ENCODE data around the gene PTPRG.

Gene PTPRG

DNA sequence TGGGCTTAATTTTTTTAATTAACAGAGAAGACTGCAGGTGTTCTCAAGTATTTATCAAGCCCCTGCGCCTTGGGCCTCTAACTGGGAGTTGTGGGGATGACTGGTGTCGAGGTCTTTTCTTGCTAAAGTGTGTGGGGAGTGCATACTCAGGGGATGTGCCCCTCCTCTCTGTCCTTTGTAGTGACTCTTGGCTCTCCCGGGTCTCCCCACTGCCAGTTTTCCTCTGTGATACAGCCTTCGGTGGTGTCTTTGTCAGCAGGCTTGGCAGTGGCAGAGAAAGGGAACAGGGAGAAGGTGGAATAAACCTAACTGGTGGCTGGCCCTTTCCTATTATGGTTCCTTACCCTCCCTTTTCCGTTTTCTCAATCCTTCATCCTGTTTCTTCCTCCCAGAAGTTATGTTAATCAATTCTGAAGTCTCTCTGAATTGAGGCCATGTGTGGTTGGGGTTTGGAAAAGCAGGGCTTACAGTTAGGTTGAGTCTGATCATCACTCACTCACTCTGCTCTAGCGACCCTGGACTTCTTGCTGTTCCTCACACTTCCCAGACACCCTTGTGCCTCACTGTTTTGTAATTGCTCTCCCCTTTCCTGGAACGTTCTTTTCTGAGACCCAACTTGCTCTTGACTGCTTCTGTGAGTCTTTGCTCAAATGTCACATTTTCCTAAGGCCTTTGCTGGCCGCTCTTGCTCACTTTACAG, 158.1 kb downstream of the PTPRG start:
- no peak overlapping the region for H3K27ac ChIP-seq (ENCODE audit: low read depth, low read length)
- no peaks in the 10 kb centered on the region for H3K79me2 ChIP-seq (ENCODE audit: control insufficient read depth, low read length)
- H4K20me1 ChIP-seq (ENCODE audit: control insufficient read depth, insufficient read depth, low read depth, low read length): no peaks in the 10 kb centered on the region
- H3K9me2 ChIP-seq (replicated peaks; ENCODE audit: control insufficient read depth, low read length): no peaks in the 10 kb centered on the region
- no peaks in the 10 kb centered on the region; the same call in 1 of the 2 replicates for H3K27me3 ChIP-seq (ENCODE audit: control insufficient read depth, low read length)
- no peak overlapping the region for H3K4me3 ChIP-seq (ENCODE audit: low read length)
- H3K36me3 ChIP-seq (ENCODE audit: control insufficient read depth, low read length): no peaks in the 10 kb centered on the region
- no peaks in the 10 kb centered on the region for H3K9me3 ChIP-seq (ENCODE audit: control insufficient read depth, insufficient read depth, low read length)
- TF ChIP-seq, protein P1, sequence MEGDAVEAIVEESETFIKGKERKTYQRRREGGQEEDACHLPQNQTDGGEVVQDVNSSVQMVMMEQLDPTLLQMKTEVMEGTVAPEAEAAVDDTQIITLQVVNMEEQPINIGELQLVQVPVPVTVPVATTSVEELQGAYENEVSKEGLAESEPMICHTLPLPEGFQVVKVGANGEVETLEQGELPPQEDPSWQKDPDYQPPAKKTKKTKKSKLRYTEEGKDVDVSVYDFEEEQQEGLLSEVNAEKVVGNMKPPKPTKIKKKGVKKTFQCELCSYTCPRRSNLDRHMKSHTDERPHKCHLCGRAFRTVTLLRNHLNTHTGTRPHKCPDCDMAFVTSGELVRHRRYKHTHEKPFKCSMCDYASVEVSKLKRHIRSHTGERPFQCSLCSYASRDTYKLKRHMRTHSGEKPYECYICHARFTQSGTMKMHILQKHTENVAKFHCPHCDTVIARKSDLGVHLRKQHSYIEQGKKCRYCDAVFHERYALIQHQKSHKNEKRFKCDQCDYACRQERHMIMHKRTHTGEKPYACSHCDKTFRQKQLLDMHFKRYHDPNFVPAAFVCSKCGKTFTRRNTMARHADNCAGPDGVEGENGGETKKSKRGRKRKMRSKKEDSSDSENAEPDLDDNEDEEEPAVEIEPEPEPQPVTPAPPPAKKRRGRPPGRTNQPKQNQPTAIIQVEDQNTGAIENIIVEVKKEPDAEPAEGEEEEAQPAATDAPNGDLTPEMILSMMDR (IDR thresholded peaks at IDR 0.05; ENCODE audit: low read depth, low read length, poor library complexity, severe bottlenecking): no peak
- no peak for TF ChIP-seq EZH2phosphoT487 (IDR thresholded peaks at IDR 0.05; ENCODE audit: borderline replicate concordance, low read length)
- H3F3A ChIP-seq (ENCODE audit: control insufficient read depth, insufficient read depth): no peaks in the 10 kb centered on the region
- no peak overlapping the region for H3K4me2 ChIP-seq (ENCODE audit: low read length)
- no peaks in the 10 kb centered on the region for H3K4me1 ChIP-seq (ENCODE audit: control insufficient read depth, low read length)

DNA sequence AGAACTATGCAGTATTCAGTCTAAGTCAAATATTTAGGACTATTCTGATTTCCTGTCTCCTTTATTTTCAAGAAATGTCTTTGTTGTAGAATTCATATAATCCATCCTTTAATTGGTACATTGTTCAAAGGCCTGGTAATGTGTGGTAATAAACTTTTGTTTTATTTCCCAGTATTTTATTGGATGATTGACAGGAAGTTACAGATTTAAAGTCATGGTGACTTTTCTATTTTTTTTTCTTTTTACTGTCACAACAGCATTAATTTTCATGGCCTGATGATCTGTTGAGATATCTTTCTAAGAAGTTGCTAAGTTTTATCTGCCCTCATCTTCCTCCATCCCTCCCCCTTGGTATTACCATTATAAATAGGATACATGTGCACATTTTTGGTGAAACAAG, 161.7 kb downstream of the PTPRG start:
- H3K79me2 ChIP-seq (ENCODE audit: control insufficient read depth, low read length): no peaks in the 10 kb centered on the region
- H3K4me3 ChIP-seq (ENCODE audit: low read length): no peak overlapping the region

DNA sequence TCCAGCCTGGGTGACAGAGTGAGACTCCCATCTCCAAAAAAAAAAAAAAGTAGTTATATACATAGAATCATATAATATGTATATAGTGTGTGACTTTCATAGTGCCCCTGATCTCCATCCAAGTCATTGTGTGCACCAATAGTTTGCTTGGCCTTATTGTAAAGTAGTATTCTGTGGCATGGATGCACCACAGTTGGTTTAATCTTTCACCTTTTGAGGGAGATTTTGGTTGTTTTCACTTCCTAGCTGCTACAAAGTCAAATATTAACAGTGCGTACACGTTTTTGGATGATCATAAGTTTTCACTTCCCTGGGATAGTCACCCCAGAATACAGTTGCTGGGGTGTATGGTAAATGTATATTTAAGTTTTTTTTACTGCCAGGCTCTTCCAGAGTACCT, 162.8 kb downstream of the PTPRG start:
- Histone ChIP-seq H3K79me2 (ENCODE audit: control insufficient read depth, low read length) (no peaks in the 10 kb centered on the region), H3K36me3 (ENCODE audit: control insufficient read depth, low read length) (no peaks in the 10 kb centered on the region), H3K9me2 (replicated peaks; ENCODE audit: control insufficient read depth, low read length) (no peaks in the 10 kb centered on the region), H3K27ac (ENCODE audit: low read depth, low read length) (no peak overlapping the region), H3F3A (ENCODE audit: control insufficient read depth, insufficient read depth) (no peaks in the 10 kb centered on the region), H3K27me3 (ENCODE audit: control insufficient read depth, low read length) (no peaks in the 10 kb centered on the region; the same call in 1 of the 2 replicates), H3K4me1 (ENCODE audit: control insufficient read depth, low read length) (no peaks in the 10 kb centered on the region), H3K4me3 (ENCODE audit: low read length) (no peak overlapping the region), H3K9me3 (ENCODE audit: control insufficient read depth, insufficient read depth, low read length) (no peaks in the 10 kb centered on the region), H4K20me1 (ENCODE audit: control insufficient read depth, insufficient read depth, low read depth, low read length) (no peaks in the 10 kb centered on the region), H3K4me2 (ENCODE audit: low read length) (no peak overlapping the region)
- TF ChIP-seq, protein P1 (IDR thresholded peaks at IDR 0.05; ENCODE audit: low read depth, low read length, poor library complexity, severe bottlenecking): no peak
- no peak for TF ChIP-seq EZH2phosphoT487 (IDR thresholded peaks at IDR 0.05; ENCODE audit: borderline replicate concordance, low read length)

More for the DNA sequence above, 161.7 kb downstream of the PTPRG start:
- no peaks in the 10 kb centered on the region for H4K20me1 ChIP-seq (ENCODE audit: control insufficient read depth, insufficient read depth, low read depth, low read length)
- H3K27me3 ChIP-seq (ENCODE audit: control insufficient read depth, low read length): no peaks in the 10 kb centered on the region; the same call in 1 of the 2 replicates
- TF ChIP-seq EZH2phosphoT487 (IDR thresholded peaks at IDR 0.05; ENCODE audit: borderline replicate concordance, low read length): no peak
- no peaks in the 10 kb centered on the region for H3K9me3 ChIP-seq (ENCODE audit: control insufficient read depth, insufficient read depth, low read length)
- no peak overlapping the region for H3K27ac ChIP-seq (ENCODE audit: low read depth, low read length)
- H3F3A ChIP-seq (ENCODE audit: control insufficient read depth, insufficient read depth): no peaks in the 10 kb centered on the region
- H3K4me2 ChIP-seq (ENCODE audit: low read length): no peak overlapping the region
- H3K36me3 ChIP-seq (ENCODE audit: control insufficient read depth, low read length): no peaks in the 10 kb centered on the region
- no peaks in the 10 kb centered on the region for H3K9me2 ChIP-seq (replicated peaks; ENCODE audit: control insufficient read depth, low read length)
- no peaks in the 10 kb centered on the region for H3K4me1 ChIP-seq (ENCODE audit: control insufficient read depth, low read length)

DNA sequence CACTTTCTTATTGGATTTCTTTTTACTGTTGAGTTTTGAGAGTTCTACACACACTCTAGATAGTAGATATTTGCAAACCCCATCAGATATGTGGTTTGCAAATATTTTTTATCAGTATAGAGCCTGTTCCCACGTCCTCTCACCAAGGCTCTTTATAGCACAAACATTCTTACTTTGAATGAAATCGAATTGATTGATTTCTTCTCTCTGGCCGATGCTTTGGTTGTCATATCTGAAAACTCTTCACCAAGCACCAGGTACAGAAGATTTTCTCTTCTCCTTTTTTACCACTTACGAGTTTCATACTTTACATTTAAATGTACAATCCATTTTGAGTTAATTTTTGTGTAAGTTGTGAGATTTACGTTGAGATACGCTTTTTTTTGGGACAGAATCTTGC, 163.4 kb downstream of the PTPRG start:
- H3K79me2 ChIP-seq (ENCODE audit: control insufficient read depth, low read length): no peaks in the 10 kb centered on the region

More for the DNA sequence above, 163.4 kb downstream of the PTPRG start:
- Histone ChIP-seq H3K9me2 (replicated peaks; ENCODE audit: control insufficient read depth, low read length) (no peaks in the 10 kb centered on the region), H3K4me2 (ENCODE audit: low read length) (no peak overlapping the region), H3K36me3 (ENCODE audit: control insufficient read depth, low read length) (no peaks in the 10 kb centered on the region), H3K9me3 (ENCODE audit: control insufficient read depth, insufficient read depth, low read length) (no peaks in the 10 kb centered on the region), H3K4me1 (ENCODE audit: control insufficient read depth, low read length) (no peaks in the 10 kb centered on the region), H4K20me1 (ENCODE audit: control insufficient read depth, insufficient read depth, low read depth, low read length) (no peaks in the 10 kb centered on the region), H3K4me3 (ENCODE audit: low read length) (no peak overlapping the region), H3K27me3 (ENCODE audit: control insufficient read depth, low read length) (no peaks in the 10 kb centered on the region), H3K27ac (ENCODE audit: low read depth, low read length) (no peak overlapping the region), H3F3A (ENCODE audit: control insufficient read depth, insufficient read depth) (no peaks in the 10 kb centered on the region)
- TF ChIP-seq, protein P1 (IDR thresholded peaks at IDR 0.05; ENCODE audit: low read depth, low read length, poor library complexity, severe bottlenecking): no peak
- no peak for TF ChIP-seq EZH2phosphoT487 (IDR thresholded peaks at IDR 0.05; ENCODE audit: borderline replicate concordance, low read length)

All from DOHH2 (cell line).